ENCODE results near the gene PGA4. TPM values are rescaled to one million over a fixed set of nuclear protein-coding genes. Genes with fewer than 3 reads are reported as not detected.
"Not testable (repeated sequence)": the region's sequence is repeated elsewhere in the genome, so short reads cannot be mapped to it uniquely, and the experiment has no call there.

Gene PGA4
- total and polyA plus RNA-seq, 9 of the 15 experiments (the other 6 are each of a cell fraction or from before 2014, with no cell fraction given): not detected

- FAIRE-seq; BruUV-seq (replicated peaks); H3K9me3 ChIP-seq (replicated peaks; ENCODE audit: control insufficient read depth, insufficient read depth, low read depth, low read length); H3K9me1 ChIP-seq (ENCODE audit: control insufficient read depth, insufficient read depth, low read length); intact Hi-C loops (cut with micrococcal nuclease); H4K20me1 ChIP-seq (replicated peaks; ENCODE audit: control insufficient read depth, insufficient read depth, low read length); H3K36me3 ChIP-seq (ENCODE audit: control insufficient read depth, insufficient read depth, low read length); in situ Hi-C loops (cut with MboI); H3K4me1 ChIP-seq (replicated peaks in 1 of 2; ENCODE audit: control insufficient read depth in 2 of 2, insufficient read depth in 2 of 2, low read length in 2 of 2); H3K27ac ChIP-seq (ENCODE audit: extremely low read depth, low read depth, low read length); H3K4me2 ChIP-seq (ENCODE audit: insufficient read depth, low read length); DNase-seq (ENCODE audit: extremely low read depth in 1 of 4, low spot score in 3 of 4); H3K9ac ChIP-seq (ENCODE audit: insufficient read depth in 1 of 2, low read depth in 2 of 2, low read length in 2 of 2); ATAC-seq; H3K79me2 ChIP-seq (ENCODE audit: control insufficient read depth, insufficient read depth, low read length); H2AFZ ChIP-seq (ENCODE audit: low read depth, low read length); CTCF ChIA-PET (ENCODE audit: low intra/inter-chr PET ratio); H3K4me3 ChIP-seq; H3K27me3 ChIP-seq (ENCODE audit: control insufficient read depth in 2 of 2, insufficient read depth in 2 of 2, low read length in 2 of 2); POLR2A ChIA-PET: not testable (repeated sequence)
- no CpG with 5 or more reads among the region's 10 CpGs for WGBS (ENCODE audit: insufficient coverage, low coverage, missing lambda C conversion rate)
Observed at GRCh38 chr11:61226457-61227137, 4.5 kb downstream of the PGA4 start.

- DNase-seq (ENCODE audit: extremely low read depth in 1 of 4, low spot score in 3 of 4); H3K9me3 ChIP-seq (replicated peaks; ENCODE audit: control insufficient read depth, insufficient read depth, low read depth, low read length); H3K9ac ChIP-seq (ENCODE audit: insufficient read depth in 1 of 2, low read depth in 2 of 2, low read length in 2 of 2); intact Hi-C loops (cut with micrococcal nuclease); H3K36me3 ChIP-seq (ENCODE audit: control insufficient read depth, insufficient read depth, low read length); H3K27ac ChIP-seq (ENCODE audit: extremely low read depth, low read depth, low read length); H2AFZ ChIP-seq (ENCODE audit: low read depth, low read length); H4K20me1 ChIP-seq (replicated peaks; ENCODE audit: control insufficient read depth, insufficient read depth, low read length); H3K4me3 ChIP-seq; BruUV-seq (replicated peaks); FAIRE-seq; H3K4me1 ChIP-seq (replicated peaks in 1 of 2; ENCODE audit: control insufficient read depth in 2 of 2, insufficient read depth in 2 of 2, low read length in 2 of 2); in situ Hi-C loops (cut with MboI); H3K27me3 ChIP-seq (ENCODE audit: control insufficient read depth in 2 of 2, insufficient read depth in 2 of 2, low read length in 2 of 2); POLR2A ChIA-PET; CTCF ChIA-PET (ENCODE audit: low intra/inter-chr PET ratio); H3K79me2 ChIP-seq (ENCODE audit: control insufficient read depth, insufficient read depth, low read length); H3K9me1 ChIP-seq (ENCODE audit: control insufficient read depth, insufficient read depth, low read length); ATAC-seq; H3K4me2 ChIP-seq (ENCODE audit: insufficient read depth, low read length): not testable (repeated sequence)
- no CpG with 5 or more reads among the region's 6 CpGs for WGBS (ENCODE audit: insufficient coverage, low coverage, missing lambda C conversion rate)
Observed at GRCh38 chr11:61229458-61229857, 7.3 kb downstream of the PGA4 start.

GRCh38 chr11:61231033-61231432, 8.9 kb downstream of the PGA4 start:
- H3K4me3 ChIP-seq; H3K9me3 ChIP-seq (replicated peaks; ENCODE audit: control insufficient read depth, insufficient read depth, low read depth, low read length); BruUV-seq (replicated peaks); CTCF ChIA-PET (ENCODE audit: low intra/inter-chr PET ratio); FAIRE-seq; ATAC-seq; H3K79me2 ChIP-seq (ENCODE audit: control insufficient read depth, insufficient read depth, low read length); intact Hi-C loops (cut with micrococcal nuclease); H3K27ac ChIP-seq (ENCODE audit: extremely low read depth, low read depth, low read length); H3K4me2 ChIP-seq (ENCODE audit: insufficient read depth, low read length); POLR2A ChIA-PET; in situ Hi-C loops (cut with MboI); H3K4me1 ChIP-seq (replicated peaks in 1 of 2; ENCODE audit: control insufficient read depth in 2 of 2, insufficient read depth in 2 of 2, low read length in 2 of 2); H3K9me1 ChIP-seq (ENCODE audit: control insufficient read depth, insufficient read depth, low read length); H3K27me3 ChIP-seq (ENCODE audit: control insufficient read depth in 2 of 2, insufficient read depth in 2 of 2, low read length in 2 of 2); H2AFZ ChIP-seq (ENCODE audit: low read depth, low read length); H3K36me3 ChIP-seq (ENCODE audit: control insufficient read depth, insufficient read depth, low read length); H4K20me1 ChIP-seq (replicated peaks; ENCODE audit: control insufficient read depth, insufficient read depth, low read length); H3K9ac ChIP-seq (ENCODE audit: insufficient read depth in 1 of 2, low read depth in 2 of 2, low read length in 2 of 2); DNase-seq (ENCODE audit: extremely low read depth in 1 of 4, low spot score in 3 of 4): not testable (repeated sequence)
- no CpG with 5 or more reads among the region's 15 CpGs for WGBS (ENCODE audit: insufficient coverage, low coverage, missing lambda C conversion rate)

- H3K4me1 ChIP-seq (replicated peaks in 1 of 2; ENCODE audit: control insufficient read depth in 2 of 2, insufficient read depth in 2 of 2, low read length in 2 of 2); intact Hi-C loops (cut with micrococcal nuclease); ATAC-seq; BruUV-seq (replicated peaks); H3K36me3 ChIP-seq (ENCODE audit: control insufficient read depth, insufficient read depth, low read length); H2AFZ ChIP-seq (ENCODE audit: low read depth, low read length); H3K79me2 ChIP-seq (ENCODE audit: control insufficient read depth, insufficient read depth, low read length); H3K27me3 ChIP-seq (ENCODE audit: control insufficient read depth in 2 of 2, insufficient read depth in 2 of 2, low read length in 2 of 2); POLR2A ChIA-PET; H3K27ac ChIP-seq (ENCODE audit: extremely low read depth, low read depth, low read length); FAIRE-seq; DNase-seq (ENCODE audit: extremely low read depth in 1 of 4, low spot score in 3 of 4); H3K9me1 ChIP-seq (ENCODE audit: control insufficient read depth, insufficient read depth, low read length); H3K4me3 ChIP-seq; H3K4me2 ChIP-seq (ENCODE audit: insufficient read depth, low read length); H4K20me1 ChIP-seq (replicated peaks; ENCODE audit: control insufficient read depth, insufficient read depth, low read length); in situ Hi-C loops (cut with MboI); H3K9ac ChIP-seq (ENCODE audit: insufficient read depth in 1 of 2, low read depth in 2 of 2, low read length in 2 of 2); CTCF ChIA-PET (ENCODE audit: low intra/inter-chr PET ratio); H3K9me3 ChIP-seq (replicated peaks; ENCODE audit: control insufficient read depth, insufficient read depth, low read depth, low read length): not testable (repeated sequence)
- no CpG with 5 or more reads among the region's 5 CpGs for WGBS (ENCODE audit: insufficient coverage, low coverage, missing lambda C conversion rate)
Observed at GRCh38 chr11:61231585-61231984, 9.4 kb downstream of the PGA4 start.

All from K562 (cell line).